Duodenal mucosa (tissue), 2 donors: ENCODE data around the gene TUFM.
"Not testable (repeated sequence)": the region's sequence is repeated elsewhere in the genome, so short reads cannot be mapped to it uniquely, and the experiment has no call there.

Experiments used
- H3K27ac ChIP-seq: one replicate; pipeline ENCODE4 v1.7.0; 2013; ENCODE audit warnings: low read depth, low read length
- H3K27me3 ChIP-seq, 2 donors: one replicate each; pipeline ENCODE4 v1.7.0; 2013; ENCODE audit warnings: low read length in 2 of 2, control low read depth in 1 of 2; ENCODE audit not compliant: insufficient read depth in 2 of 2, control insufficient read depth in 1 of 2
- H3K36me3 ChIP-seq, 2 donors: one replicate each; pipeline ENCODE4 v1.7.0; 2013; ENCODE audit warnings: low read length in 2 of 2, control low read depth in 1 of 2; ENCODE audit not compliant: insufficient read depth in 2 of 2, control insufficient read depth in 1 of 2
- H3K4me1 ChIP-seq, 2 donors: one replicate each; pipeline ENCODE4 v1.7.0; 2013; ENCODE audit warnings: low read length in 2 of 2, control low read depth in 1 of 2; ENCODE audit not compliant: insufficient read depth in 2 of 2, control insufficient read depth in 1 of 2
- H3K4me3 ChIP-seq, 2 donors: one replicate each; pipeline ENCODE4 v1.7.0; 2013; ENCODE audit warnings: low read length in 2 of 2, low read depth in 1 of 2
- H3K9ac ChIP-seq, 2 donors: one replicate each; pipeline ENCODE4 v1.7.0; 2013; ENCODE audit warnings: low read length in 2 of 2, low read depth in 1 of 2
- H3K9me3 ChIP-seq, 2 donors: one replicate each; pipeline ENCODE4 v1.7.0; 2013; ENCODE audit warnings: low read length in 2 of 2, control low read depth in 1 of 2; ENCODE audit not compliant: control insufficient read depth in 1 of 2

Gene TUFM

DNA sequence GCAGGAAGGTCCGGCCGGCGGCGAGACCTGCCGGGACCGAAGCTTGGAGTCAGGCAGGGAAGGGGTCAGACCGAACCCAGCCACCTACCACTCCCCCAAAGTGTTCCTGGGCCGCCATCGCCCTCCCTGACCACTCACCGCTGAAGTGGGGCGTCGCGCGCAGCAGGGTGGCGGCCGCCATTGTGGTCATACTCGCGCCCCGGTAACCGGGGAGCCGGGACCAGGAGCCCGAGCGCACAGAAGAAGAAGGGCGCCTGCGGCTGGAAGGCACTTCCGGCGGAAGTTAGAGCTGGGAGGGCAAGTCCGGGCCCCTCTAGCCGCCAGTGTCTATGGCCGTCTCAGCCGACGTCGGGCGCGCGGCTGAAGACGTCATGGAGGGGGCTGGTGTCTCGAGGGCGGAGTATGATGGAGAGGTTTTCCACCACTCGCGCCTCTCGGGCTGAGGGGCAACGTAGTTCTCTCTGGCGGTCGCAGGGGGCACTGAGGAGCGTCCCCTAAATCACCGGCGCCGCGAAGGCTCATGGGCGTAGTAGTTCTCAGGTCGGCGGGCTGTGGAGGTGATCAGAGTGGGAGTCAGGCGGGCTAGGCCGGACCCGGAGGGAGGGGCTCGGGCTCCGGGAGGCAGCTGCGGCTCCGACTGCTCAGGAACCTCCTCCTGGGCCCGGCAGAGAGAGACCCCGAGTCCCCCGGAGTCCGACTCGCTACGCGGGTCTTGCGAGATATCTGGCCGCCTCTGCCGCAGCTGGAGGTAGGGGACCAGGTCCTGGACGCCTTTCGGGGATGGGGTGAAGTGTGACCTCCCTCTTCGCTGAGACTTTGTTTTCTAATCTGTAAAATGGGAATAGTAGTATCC, at the start of gene TUFM:
TUFM (minus strand) TSS at position 269 of the 853 bp plus-strand sequence; CDS start at position 190, 79 bp downstream.
- Histone ChIP-seq H3K36me3 (peaks cover 22 to 32% of the 10 kb centered on the region in 2 donors), H3K4me1 (peaks cover 19% of the 10 kb centered on the region in 2 donors), H3K9me3 (no peaks in the 10 kb centered on the region), H3K27ac (peak within 1 kb of the TSS; percentile 67), H3K9ac (peak within 1 kb of the TSS; percentile 90 to 91), H3K4me3 (peak within 1 kb of the TSS; percentile 93 to 96), H3K27me3 (no peaks in the 10 kb centered on the region)

DNA sequence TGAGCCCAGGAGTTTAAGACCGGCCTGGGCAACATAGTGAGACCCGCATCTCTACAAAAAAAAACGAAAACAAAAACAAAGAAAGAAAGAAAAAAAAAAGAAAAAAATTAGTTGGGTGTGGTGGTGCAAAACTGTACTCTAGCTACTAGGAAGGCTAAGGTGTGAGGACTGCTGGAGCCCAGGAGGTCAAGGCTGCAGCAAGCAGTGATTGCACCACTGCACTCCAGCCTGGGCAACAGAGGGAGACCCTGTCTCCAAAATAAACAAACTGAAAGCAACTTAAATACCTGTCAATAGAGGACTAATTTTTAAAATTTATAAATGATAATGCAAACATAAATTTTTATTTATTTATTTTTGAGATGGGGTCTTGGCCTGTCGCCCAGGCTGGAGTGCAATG, 49.5 kb upstream of the TUFM start:
- no peaks in the 10 kb centered on the region for H3K27me3 ChIP-seq
- no peak overlapping the region for H3K9ac ChIP-seq
- no peaks in the 10 kb centered on the region for H3K9me3 ChIP-seq
- H3K27ac ChIP-seq: no peak overlapping the region
- H3K36me3 ChIP-seq: no peaks in the 10 kb centered on the region
- H3K4me3 ChIP-seq: no peak overlapping the region
- H3K4me1 ChIP-seq: no peaks in the 10 kb centered on the region

DNA sequence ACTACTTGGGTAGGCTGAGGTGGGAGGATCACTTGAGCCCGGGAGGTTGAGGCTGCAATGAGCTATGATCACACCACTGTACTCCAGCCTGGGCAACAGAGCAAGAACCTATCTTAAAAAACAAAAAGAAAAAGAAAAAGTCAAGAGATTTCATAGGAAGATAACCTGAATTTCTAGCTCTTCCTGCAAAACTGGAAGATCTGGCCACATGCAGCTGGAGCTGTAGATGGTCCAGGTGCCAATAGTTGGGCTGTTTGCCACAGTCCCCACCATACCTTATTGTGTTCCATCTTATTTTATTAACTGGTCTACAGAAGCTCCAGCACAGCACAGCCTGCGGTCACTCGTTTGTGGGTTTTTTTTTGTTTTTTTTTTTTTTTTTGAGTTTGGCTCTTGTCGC, 47.1 kb upstream of the TUFM start:
- Histone ChIP-seq H3K27me3 (no peaks in the 10 kb centered on the region), H3K9ac (no peak overlapping the region), H3K9me3 (no peaks in the 10 kb centered on the region), H3K4me3 (no peak overlapping the region), H3K27ac (no peak overlapping the region), H3K36me3 (no peaks in the 10 kb centered on the region), H3K4me1 (no peaks in the 10 kb centered on the region)

DNA sequence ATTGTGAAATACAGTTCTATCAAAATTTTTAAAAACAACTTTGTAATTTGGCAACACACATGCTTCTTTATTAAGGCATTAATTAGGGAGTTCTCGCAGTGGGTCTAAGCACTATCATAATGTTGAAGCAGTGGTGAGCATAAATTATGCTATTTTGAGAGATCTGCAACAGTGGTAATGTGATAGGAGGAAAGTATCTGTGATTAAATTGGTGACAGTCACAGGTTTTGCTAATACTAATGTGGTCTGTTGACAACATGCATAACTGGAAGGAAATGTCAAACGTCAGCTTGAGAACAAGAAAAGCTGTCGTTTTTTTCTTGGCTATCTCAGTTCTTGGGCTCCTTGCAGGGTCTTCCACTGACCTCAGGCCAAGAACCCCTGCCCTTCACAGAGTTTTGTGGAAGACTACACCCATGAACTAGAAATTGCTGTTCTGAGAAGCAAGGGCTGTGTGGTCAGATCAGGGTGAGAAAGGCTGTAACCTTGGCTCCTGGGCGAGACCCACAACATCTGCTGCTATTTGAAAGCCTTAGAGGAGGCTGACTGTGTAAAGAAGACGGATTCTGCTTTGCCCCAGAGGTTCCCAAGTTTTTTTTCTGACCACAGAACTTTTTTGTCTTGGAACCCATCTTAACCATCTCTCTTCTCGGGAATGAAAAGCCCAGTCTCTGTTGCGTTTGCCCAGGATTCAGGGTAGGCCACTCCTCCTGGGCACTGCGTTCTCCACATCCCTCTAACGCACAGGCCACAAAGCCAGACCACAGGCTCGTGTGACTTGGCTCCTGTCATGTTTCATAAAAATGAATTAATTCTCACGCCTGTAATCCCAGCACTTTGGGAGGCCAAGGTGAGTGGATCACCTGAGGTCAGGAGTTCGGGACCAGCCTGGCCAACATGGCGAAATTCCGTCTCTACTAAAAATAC, 46.1 kb upstream of the TUFM start:
- no peaks in the 10 kb centered on the region for H3K36me3 ChIP-seq
- no peaks in the 10 kb centered on the region for H3K27me3 ChIP-seq
- no peak overlapping the region for H3K9ac ChIP-seq
- H3K4me1 ChIP-seq: no peaks in the 10 kb centered on the region
- H3K9me3 ChIP-seq: no peaks in the 10 kb centered on the region
- H3K27ac ChIP-seq: no peak overlapping the region
- no peak overlapping the region for H3K4me3 ChIP-seq

DNA sequence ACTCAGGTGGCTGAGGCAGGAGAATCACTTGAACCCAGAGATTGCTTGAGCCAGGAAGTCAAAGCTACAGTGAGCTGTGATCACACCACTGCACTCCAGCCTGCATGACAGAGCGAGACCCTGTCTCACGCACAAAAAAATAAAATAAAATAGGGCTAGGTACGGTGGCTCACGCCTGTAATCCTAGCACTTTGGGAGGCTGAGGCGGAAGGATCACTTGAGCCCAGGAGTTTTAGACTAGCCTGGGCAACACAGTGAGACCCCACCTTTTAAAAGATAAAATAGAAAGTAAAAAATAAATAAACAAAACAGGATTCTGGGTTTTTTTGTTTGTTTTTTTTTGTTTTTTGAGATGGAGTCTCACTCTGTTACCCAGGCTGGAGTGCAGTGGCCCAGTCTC, 44.2 kb upstream of the TUFM start:
- not testable (repeated sequence) for H3K27ac ChIP-seq, H3K9me3 ChIP-seq, H3K4me3 ChIP-seq, H3K27me3 ChIP-seq, H3K9ac ChIP-seq, H3K4me1 ChIP-seq, H3K36me3 ChIP-seq

GRCh38 chr16:28886945-28887344, 40.8 kb upstream of the TUFM start:
- no peak overlapping the region for H3K4me3 ChIP-seq
- peaks cover 11 to 14% of the 10 kb centered on the region in 2 donors for H3K27me3 ChIP-seq
- H3K9ac ChIP-seq: no peak overlapping the region

DNA sequence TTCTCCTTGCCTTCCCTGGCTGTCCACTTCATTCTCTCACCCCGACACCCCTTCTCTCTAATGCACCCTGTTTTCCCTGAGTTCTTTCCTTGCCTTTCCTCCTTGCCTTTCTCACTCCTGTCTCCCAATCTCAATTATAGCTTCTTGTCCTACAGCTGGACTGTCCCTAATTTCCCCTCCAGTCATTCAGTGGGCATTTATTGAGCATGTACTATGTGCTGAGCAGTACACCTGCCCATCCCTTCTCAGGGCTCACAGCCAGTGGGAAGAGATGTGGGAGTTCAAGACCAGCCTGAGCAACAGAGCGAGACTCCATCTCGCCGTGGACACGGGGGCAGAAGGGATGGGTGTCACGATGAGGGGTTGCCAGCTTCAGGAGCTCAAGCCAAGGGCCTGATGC, 37.9 kb upstream of the TUFM start:
- Histone ChIP-seq H3K9ac (no peak overlapping the region), H3K4me1 (peaks cover 5 to 11% of the 10 kb centered on the region in 2 donors), H3K9me3 (no peaks in the 10 kb centered on the region), H3K27ac (no peak overlapping the region), H3K27me3 (peaks cover 20% of the 10 kb centered on the region in 2 donors), H3K36me3 (no peaks in the 10 kb centered on the region), H3K4me3 (no peak overlapping the region)

More at GRCh38 chr16:28886945-28887344, 40.8 kb upstream of the TUFM start:
- no peaks in the 10 kb centered on the region for H3K4me1 ChIP-seq
- no peaks in the 10 kb centered on the region for H3K36me3 ChIP-seq
- H3K27ac ChIP-seq: no peak overlapping the region
- no peaks in the 10 kb centered on the region for H3K9me3 ChIP-seq

DNA sequence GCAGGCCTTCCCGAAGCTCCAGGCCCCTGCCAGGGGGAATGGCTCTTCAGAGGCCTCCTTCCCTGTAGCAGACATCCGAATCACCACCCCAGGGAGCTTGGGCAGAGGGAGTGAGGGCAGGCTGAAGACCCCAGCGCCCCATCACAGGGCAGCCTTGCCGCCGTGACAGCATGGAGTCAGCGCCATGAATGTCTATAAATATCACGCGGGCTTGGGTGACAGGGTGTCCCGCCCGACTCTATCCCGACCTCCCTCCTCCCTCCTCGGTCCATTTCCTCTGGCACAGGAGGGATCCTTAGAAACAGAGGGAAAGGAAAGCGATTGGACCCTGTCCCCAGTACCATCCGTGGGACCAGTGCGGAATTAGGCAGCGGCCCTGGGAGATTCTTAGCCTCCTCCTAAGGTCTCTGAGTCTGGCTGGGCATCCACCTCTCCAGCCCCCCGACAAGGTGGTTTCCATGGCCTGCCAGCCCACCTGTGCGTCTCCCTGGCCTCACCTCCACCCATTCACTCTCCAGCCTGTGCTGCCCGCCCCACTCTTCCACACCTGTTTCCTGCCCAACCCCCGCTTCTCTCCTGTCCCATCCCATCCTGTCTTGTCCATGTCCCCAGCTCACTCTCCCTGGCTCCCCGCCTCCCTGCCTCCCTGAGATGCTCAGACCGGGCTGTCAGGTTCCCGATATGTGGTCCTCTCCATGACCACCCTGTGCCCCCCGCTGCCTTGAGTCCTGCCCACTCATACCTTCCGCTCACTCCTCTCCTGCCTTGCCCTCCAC, 37.3 kb upstream of the TUFM start:
- peaks cover 20% of the 10 kb centered on the region in 2 donors for H3K27me3 ChIP-seq
- no peak overlapping the region for H3K9ac ChIP-seq
- H3K27ac ChIP-seq: no peak overlapping the region
- peaks cover 8 to 12% of the 10 kb centered on the region in 2 donors for H3K4me1 ChIP-seq
- no peaks in the 10 kb centered on the region for H3K9me3 ChIP-seq
- H3K4me3 ChIP-seq: no peak overlapping the region
- H3K36me3 ChIP-seq: no peaks in the 10 kb centered on the region

GRCh38 chr16:28882551-28883160, 36.5 kb upstream of the TUFM start:
- H3K9ac ChIP-seq: no peak overlapping the region
- H3K27ac ChIP-seq: no peak overlapping the region
- H3K4me3 ChIP-seq: no peak overlapping the region
- no peaks in the 10 kb centered on the region for H3K36me3 ChIP-seq
- H3K27me3 ChIP-seq: peaks cover 20% of the 10 kb centered on the region in 2 donors
- no peaks in the 10 kb centered on the region for H3K9me3 ChIP-seq
- H3K4me1 ChIP-seq: peaks cover 8 to 12% of the 10 kb centered on the region in 2 donors
